Measurements from ENCODE around the gene APBB2.

APBB2 gene

GRCh38 chr4:40848940-40849339, 365.4 kb downstream of the APBB2 start:
- H3K9ac ChIP-seq (ENCODE audit: low read length): no peak overlapping the region
- no peaks in the 10 kb centered on the region for H3K27me3 ChIP-seq (ENCODE audit: control insufficient read depth, insufficient read depth, low read length)
- H3K27ac ChIP-seq (ENCODE audit: low read depth, low read length): no peak overlapping the region
- H3K4me3 ChIP-seq (ENCODE audit: low read depth, low read length): no peak overlapping the region
- H3K36me3 ChIP-seq (ENCODE audit: control insufficient read depth, insufficient read depth, low read length): no peaks in the 10 kb centered on the region
- no peaks in the 10 kb centered on the region for H3K9me3 ChIP-seq (ENCODE audit: control insufficient read depth, insufficient read depth, low read depth, low read length)
- peaks cover 14% of the 10 kb centered on the region; the same call in 1 of the 2 replicates for H3K4me1 ChIP-seq (ENCODE audit: control insufficient read depth, insufficient read depth, low read length)

GRCh38 chr4:40848251-40848650, 366.1 kb downstream of the APBB2 start:
- H3K9me3 ChIP-seq (ENCODE audit: control insufficient read depth, insufficient read depth, low read depth, low read length): no peaks in the 10 kb centered on the region
- H3K27me3 ChIP-seq (ENCODE audit: control insufficient read depth, insufficient read depth, low read length): no peaks in the 10 kb centered on the region
- H3K9ac ChIP-seq (ENCODE audit: low read length): no peak overlapping the region
- H3K27ac ChIP-seq (ENCODE audit: low read depth, low read length): no peak overlapping the region
- no peak overlapping the region for H3K4me3 ChIP-seq (ENCODE audit: low read depth, low read length)
- no peaks in the 10 kb centered on the region for H3K36me3 ChIP-seq (ENCODE audit: control insufficient read depth, insufficient read depth, low read length)
- peaks cover 14% of the 10 kb centered on the region; the same call in 1 of the 2 replicates for H3K4me1 ChIP-seq (ENCODE audit: control insufficient read depth, insufficient read depth, low read length)

- Histone ChIP-seq H3K36me3 (ENCODE audit: control insufficient read depth, insufficient read depth, low read length) (no peaks in the 10 kb centered on the region), H3K27ac (ENCODE audit: low read depth, low read length) (no peak overlapping the region), H3K9ac (ENCODE audit: low read length) (no peak overlapping the region), H3K4me1 (ENCODE audit: control insufficient read depth, insufficient read depth, low read length) (peaks cover 14% of the 10 kb centered on the region; the same call in 1 of the 2 replicates), H3K9me3 (ENCODE audit: control insufficient read depth, insufficient read depth, low read depth, low read length) (no peaks in the 10 kb centered on the region), H3K27me3 (ENCODE audit: control insufficient read depth, insufficient read depth, low read length) (no peaks in the 10 kb centered on the region), H3K4me3 (ENCODE audit: low read depth, low read length) (no peak overlapping the region)
These were observed 367.8 kb downstream of the APBB2 start for GRCh38 chr4:40846532-40846931.

GRCh38 chr4:40845154-40845835, 369.0 kb downstream of the APBB2 start:
- Histone ChIP-seq H3K27me3 (ENCODE audit: control insufficient read depth, insufficient read depth, low read length) (no peaks in the 10 kb centered on the region), H3K36me3 (ENCODE audit: control insufficient read depth, insufficient read depth, low read length) (no peaks in the 10 kb centered on the region), H3K9me3 (ENCODE audit: control insufficient read depth, insufficient read depth, low read depth, low read length) (no peaks in the 10 kb centered on the region), H3K27ac (ENCODE audit: low read depth, low read length) (no peak overlapping the region), H3K4me1 (ENCODE audit: control insufficient read depth, insufficient read depth, low read length) (peaks cover 14% of the 10 kb centered on the region; the same call in 1 of the 2 replicates), H3K9ac (ENCODE audit: low read length) (no peak overlapping the region), H3K4me3 (ENCODE audit: low read depth, low read length) (no peak overlapping the region)

- no peaks in the 10 kb centered on the region for H3K27me3 ChIP-seq (ENCODE audit: control insufficient read depth, insufficient read depth, low read length)
- no peak overlapping the region for H3K9ac ChIP-seq (ENCODE audit: low read length)
- H3K9me3 ChIP-seq (ENCODE audit: control insufficient read depth, insufficient read depth, low read depth, low read length): no peaks in the 10 kb centered on the region
- no peak overlapping the region for H3K27ac ChIP-seq (ENCODE audit: low read depth, low read length)
- no peaks in the 10 kb centered on the region for H3K36me3 ChIP-seq (ENCODE audit: control insufficient read depth, insufficient read depth, low read length)
- peaks cover 14% of the 10 kb centered on the region; the same call in 1 of the 2 replicates for H3K4me1 ChIP-seq (ENCODE audit: control insufficient read depth, insufficient read depth, low read length)
- no peak overlapping the region for H3K4me3 ChIP-seq (ENCODE audit: low read depth, low read length)
These were observed 370.1 kb downstream of the APBB2 start for GRCh38 chr4:40844261-40844660.

GRCh38 chr4:40843696-40844095, 370.6 kb downstream of the APBB2 start:
- Histone ChIP-seq H3K36me3 (ENCODE audit: control insufficient read depth, insufficient read depth, low read length) (no peaks in the 10 kb centered on the region), H3K4me3 (ENCODE audit: low read depth, low read length) (no peak overlapping the region), H3K4me1 (ENCODE audit: control insufficient read depth, insufficient read depth, low read length) (peaks cover 11% of the 10 kb centered on the region; the same call in 1 of the 2 replicates), H3K9me3 (ENCODE audit: control insufficient read depth, insufficient read depth, low read depth, low read length) (no peaks in the 10 kb centered on the region), H3K27me3 (ENCODE audit: control insufficient read depth, insufficient read depth, low read length) (no peaks in the 10 kb centered on the region), H3K9ac (ENCODE audit: low read length) (no peak overlapping the region), H3K27ac (ENCODE audit: low read depth, low read length) (no peak overlapping the region)

- H3K27ac ChIP-seq (ENCODE audit: low read depth, low read length): no peak overlapping the region
- H3K4me1 ChIP-seq (ENCODE audit: control insufficient read depth, insufficient read depth, low read length): peaks cover 3% of the 10 kb centered on the region; the same call in 1 of the 2 replicates
- no peak overlapping the region for H3K4me3 ChIP-seq (ENCODE audit: low read depth, low read length)
- H3K9ac ChIP-seq (ENCODE audit: low read length): no peak overlapping the region
- no peaks in the 10 kb centered on the region for H3K27me3 ChIP-seq (ENCODE audit: control insufficient read depth, insufficient read depth, low read length)
- H3K9me3 ChIP-seq (ENCODE audit: control insufficient read depth, insufficient read depth, low read depth, low read length): no peaks in the 10 kb centered on the region
- no peaks in the 10 kb centered on the region for H3K36me3 ChIP-seq (ENCODE audit: control insufficient read depth, insufficient read depth, low read length)
These were observed 371.5 kb downstream of the APBB2 start for GRCh38 chr4:40842725-40843423.

GRCh38 chr4:40842318-40842717, 372.0 kb downstream of the APBB2 start:
- Histone ChIP-seq H3K4me1 (ENCODE audit: control insufficient read depth, insufficient read depth, low read length) (peaks cover 3% of the 10 kb centered on the region; the same call in 1 of the 2 replicates), H3K36me3 (ENCODE audit: control insufficient read depth, insufficient read depth, low read length) (0 out of 2 replicates have a peak, but pooled peaks cover 3% of the 10 kb centered on the region), H3K27me3 (ENCODE audit: control insufficient read depth, insufficient read depth, low read length) (no peaks in the 10 kb centered on the region), H3K9me3 (ENCODE audit: control insufficient read depth, insufficient read depth, low read depth, low read length) (no peaks in the 10 kb centered on the region), H3K27ac (ENCODE audit: low read depth, low read length) (no peak overlapping the region), H3K9ac (ENCODE audit: low read length) (no peak overlapping the region), H3K4me3 (ENCODE audit: low read depth, low read length) (no peak overlapping the region)

- H3K9me3 ChIP-seq (ENCODE audit: control insufficient read depth, insufficient read depth, low read depth, low read length): no peaks in the 10 kb centered on the region
- H3K36me3 ChIP-seq (ENCODE audit: control insufficient read depth, insufficient read depth, low read length): peaks cover 8% of the 10 kb centered on the region; the same call in 1 of the 2 replicates
- H3K4me3 ChIP-seq (ENCODE audit: low read depth, low read length): no peak overlapping the region
- no peak overlapping the region for H3K27ac ChIP-seq (ENCODE audit: low read depth, low read length)
- H3K4me1 ChIP-seq (ENCODE audit: control insufficient read depth, insufficient read depth, low read length): no peaks in the 10 kb centered on the region
- H3K9ac ChIP-seq (ENCODE audit: low read length): no peak overlapping the region
- H3K27me3 ChIP-seq (ENCODE audit: control insufficient read depth, insufficient read depth, low read length): no peaks in the 10 kb centered on the region
These were observed 373.3 kb downstream of the APBB2 start for GRCh38 chr4:40840985-40841571.

GRCh38 chr4:40840255-40840984, 373.9 kb downstream of the APBB2 start:
- Histone ChIP-seq H3K4me1 (ENCODE audit: control insufficient read depth, insufficient read depth, low read length) (no peaks in the 10 kb centered on the region), H3K27me3 (ENCODE audit: control insufficient read depth, insufficient read depth, low read length) (no peaks in the 10 kb centered on the region), H3K27ac (ENCODE audit: low read depth, low read length) (no peak overlapping the region), H3K36me3 (ENCODE audit: control insufficient read depth, insufficient read depth, low read length) (peaks cover 8% of the 10 kb centered on the region; the same call in 1 of the 2 replicates), H3K9me3 (ENCODE audit: control insufficient read depth, insufficient read depth, low read depth, low read length) (no peaks in the 10 kb centered on the region), H3K9ac (ENCODE audit: low read length) (no peak overlapping the region), H3K4me3 (ENCODE audit: low read depth, low read length) (no peak overlapping the region)
